Measurements from ENCODE around the gene CALHM3. TPM values are rescaled to one million over a fixed set of nuclear protein-coding genes. Genes with fewer than 3 reads are reported as not detected.

Gene CALHM3
- total and polyA plus RNA-seq, 4 donors = 0.02 to 0.15 TPM; not detected in 2

DNA sequence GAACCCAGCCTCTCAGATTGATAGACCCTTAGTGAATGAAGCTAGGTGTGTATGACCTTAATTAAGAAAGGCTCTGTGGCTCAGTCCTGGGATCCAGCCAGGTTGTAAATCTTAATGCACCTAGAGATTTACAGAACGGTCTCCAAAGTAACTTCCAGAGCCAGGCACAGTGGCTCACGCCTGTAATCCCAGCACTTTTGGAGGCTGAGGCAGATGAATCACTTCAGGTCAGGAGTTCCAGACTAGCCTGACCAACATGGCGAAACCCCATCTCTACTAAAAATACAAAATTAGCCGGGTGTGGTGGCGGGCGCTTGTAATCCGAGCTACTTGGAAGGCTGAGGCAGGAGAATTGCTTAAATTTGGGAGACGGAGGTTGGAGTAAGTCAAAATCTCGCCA is 51.2 kb downstream of the CALHM3 start:
- TF ChIP-seq, protein P1, sequence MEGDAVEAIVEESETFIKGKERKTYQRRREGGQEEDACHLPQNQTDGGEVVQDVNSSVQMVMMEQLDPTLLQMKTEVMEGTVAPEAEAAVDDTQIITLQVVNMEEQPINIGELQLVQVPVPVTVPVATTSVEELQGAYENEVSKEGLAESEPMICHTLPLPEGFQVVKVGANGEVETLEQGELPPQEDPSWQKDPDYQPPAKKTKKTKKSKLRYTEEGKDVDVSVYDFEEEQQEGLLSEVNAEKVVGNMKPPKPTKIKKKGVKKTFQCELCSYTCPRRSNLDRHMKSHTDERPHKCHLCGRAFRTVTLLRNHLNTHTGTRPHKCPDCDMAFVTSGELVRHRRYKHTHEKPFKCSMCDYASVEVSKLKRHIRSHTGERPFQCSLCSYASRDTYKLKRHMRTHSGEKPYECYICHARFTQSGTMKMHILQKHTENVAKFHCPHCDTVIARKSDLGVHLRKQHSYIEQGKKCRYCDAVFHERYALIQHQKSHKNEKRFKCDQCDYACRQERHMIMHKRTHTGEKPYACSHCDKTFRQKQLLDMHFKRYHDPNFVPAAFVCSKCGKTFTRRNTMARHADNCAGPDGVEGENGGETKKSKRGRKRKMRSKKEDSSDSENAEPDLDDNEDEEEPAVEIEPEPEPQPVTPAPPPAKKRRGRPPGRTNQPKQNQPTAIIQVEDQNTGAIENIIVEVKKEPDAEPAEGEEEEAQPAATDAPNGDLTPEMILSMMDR (IDR thresholded peaks at IDR 0.05; ENCODE audit: control extremely low read depth, extremely low read depth) = no peak
- H3K27me3 ChIP-seq (ENCODE audit: control insufficient read depth in 3 of 3, insufficient read depth in 3 of 3, low read length in 2 of 3) = no peaks in the 10 kb centered on the region
- H3K9ac ChIP-seq (ENCODE audit: insufficient read depth in 1 of 2, low read length in 2 of 2) = no peak overlapping the region
- H3K4me1 ChIP-seq (ENCODE audit: control insufficient read depth in 5 of 5, insufficient read depth in 5 of 5, low read length in 5 of 5) = no peaks in the 10 kb centered on the region
- H3K27ac ChIP-seq (ENCODE audit: low read depth in 1 of 2, low read length in 1 of 2) = no peak overlapping the region
- no peak for DNase-seq
- no peak for ATAC-seq (ENCODE audit: insufficient read depth, low FRiP score)
- peaks cover 25 to 46% (median 41%) of the 10 kb centered on the region in 4 donors for H3K36me3 ChIP-seq (ENCODE audit: control insufficient read depth in 4 of 4, insufficient read depth in 4 of 4, low read length in 4 of 4)
- no peaks in the 10 kb centered on the region for H3K9me3 ChIP-seq (ENCODE audit: control insufficient read depth in 4 of 4, insufficient read depth in 3 of 4, low read length in 3 of 4)
- H3K4me3 ChIP-seq = no peak overlapping the region
- WGBS, 2 donors = 96% methylated on average over 9 of the region's 9 CpGs

DNA sequence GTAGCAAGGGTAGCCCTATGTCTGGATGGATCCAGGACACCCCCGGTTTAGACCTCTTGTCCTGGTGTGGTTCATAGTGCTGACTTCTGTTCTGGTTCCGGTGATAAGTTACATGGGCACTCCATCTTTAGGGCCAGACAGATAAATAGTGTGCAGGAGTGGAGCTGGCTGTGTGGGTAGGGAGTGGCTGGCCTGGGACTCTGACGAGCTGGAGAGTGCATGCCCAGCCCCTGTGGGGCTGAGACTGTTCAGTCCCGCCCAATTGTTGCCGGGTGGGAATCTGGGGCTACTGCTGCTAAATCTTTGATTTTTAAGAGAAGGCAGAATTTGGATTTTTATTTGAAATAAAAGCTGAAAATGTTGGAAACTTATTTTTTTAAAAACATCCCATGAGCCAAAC is 55.3 kb downstream of the CALHM3 start:
- no peak for DNase-seq
- H3K4me3 ChIP-seq = no peak overlapping the region
- no peak overlapping the region for H3K9ac ChIP-seq (ENCODE audit: insufficient read depth in 1 of 2, low read length in 2 of 2)
- H3K27me3 ChIP-seq (ENCODE audit: control insufficient read depth in 3 of 3, insufficient read depth in 3 of 3, low read length in 2 of 3) = no peaks in the 10 kb centered on the region
- H3K27ac ChIP-seq (ENCODE audit: low read depth in 1 of 2, low read length in 1 of 2) = no peak overlapping the region
- no peaks in the 10 kb centered on the region for H3K4me1 ChIP-seq (ENCODE audit: control insufficient read depth in 5 of 5, insufficient read depth in 5 of 5, low read length in 5 of 5)
- WGBS, 2 donors = 91 to 93% methylated on average over 5 of the region's 5 CpGs
- H3K36me3 ChIP-seq (ENCODE audit: control insufficient read depth in 4 of 4, insufficient read depth in 4 of 4, low read length in 4 of 4) = peaks cover 36 to 63% (median 50%) of the 10 kb centered on the region in 4 donors
- no peaks in the 10 kb centered on the region for H3K9me3 ChIP-seq (ENCODE audit: control insufficient read depth in 4 of 4, insufficient read depth in 3 of 4, low read length in 3 of 4)
- TF ChIP-seq, protein P1 (IDR thresholded peaks at IDR 0.05; ENCODE audit: control extremely low read depth, extremely low read depth) = no peak
- ATAC-seq (ENCODE audit: insufficient read depth, low FRiP score) = no peak

Other genes starting within 250 kb of the CALHM3 start
- not detected for gene RPEL1, start 233.4 kb downstream of the CALHM3 start, total RNA-seq
- not detected for gene RPEL1, start 233.4 kb downstream of the CALHM3 start, polyA plus RNA-seq
- gene INA, start 202.1 kb downstream of the CALHM3 start, total RNA-seq = under 1 TPM; 0.15 to 0.31 TPM
- gene INA, start 202.1 kb downstream of the CALHM3 start, polyA plus RNA-seq = under 1 TPM; 0.04 to 0.07 TPM
- 1 to 10 TPM; 5.8 to 7.7 TPM for gene PCGF6, start 128.1 kb downstream of the CALHM3 start, total RNA-seq
- 1 to 10 TPM; 5.2 to 7.3 TPM for gene PCGF6, start 128.1 kb downstream of the CALHM3 start, polyA plus RNA-seq
- gene TAF5, start 111.3 kb downstream of the CALHM3 start, total RNA-seq = 1 to 10 TPM; 3.0 to 5.4 TPM
- gene TAF5, start 111.3 kb downstream of the CALHM3 start, polyA plus RNA-seq = 1 to 10 TPM; 2.0 to 2.3 TPM
- gene ATP5MK, start 82.8 kb downstream of the CALHM3 start, total RNA-seq = 100 to 1,000 TPM in 1 of 2 donors, 10 to 100 TPM in 1; 38.6 to 212 TPM
- 1,000 to 10,000 TPM in 1 of 2 donors, 100 to 1,000 TPM in 1; 403 to 1,220 TPM for gene ATP5MK, start 82.8 kb downstream of the CALHM3 start, polyA plus RNA-seq
- 10 to 100 TPM; 23.2 to 30.1 TPM for gene PDCD11, start 82.6 kb downstream of the CALHM3 start, total RNA-seq
- 10 to 100 TPM; 15.2 to 17.3 TPM for gene PDCD11, start 82.6 kb downstream of the CALHM3 start, polyA plus RNA-seq
- 10 to 100 TPM; 11.7 to 43.2 TPM for gene CALHM2, start 26.9 kb downstream of the CALHM3 start, total RNA-seq
- gene CALHM2, start 26.9 kb downstream of the CALHM3 start, polyA plus RNA-seq = 10 to 100 TPM; 17.0 to 32.9 TPM
- gene CALHM1, start 20.3 kb downstream of the CALHM3 start, total RNA-seq = not detected
- gene CALHM1, start 20.3 kb downstream of the CALHM3 start, polyA plus RNA-seq = not detected
- under 1 TPM; 0.14 to 0.80 TPM for gene NEURL1, start 14.5 kb upstream of the CALHM3 start, total RNA-seq
- 1 to 10 TPM in 1 of 2 donors, under 1 TPM in 1; 0.69 to 2.0 TPM for gene NEURL1, start 14.5 kb upstream of the CALHM3 start, polyA plus RNA-seq